Skeletal muscle cell (primary cell): Measurements from ENCODE around the gene CPLANE1.
"Not testable (repeated sequence)": the region's sequence is repeated elsewhere in the genome, so short reads cannot be mapped to it uniquely, and the experiment has no call there.

ENCODE experiments used
- DNase-seq: peaks from one replicate; pipeline ENCODE4 v3.0.0-alpha.2; 2010; ENCODE audit warnings: low read depth
- H3K4me3 ChIP-seq: 2 replicates; pipeline ENCODE4 v1.5.1; 2011; ENCODE audit warnings: low read depth, mild to moderate bottlenecking, control low read depth, low read length, moderate library complexity

Gene CPLANE1

DNA sequence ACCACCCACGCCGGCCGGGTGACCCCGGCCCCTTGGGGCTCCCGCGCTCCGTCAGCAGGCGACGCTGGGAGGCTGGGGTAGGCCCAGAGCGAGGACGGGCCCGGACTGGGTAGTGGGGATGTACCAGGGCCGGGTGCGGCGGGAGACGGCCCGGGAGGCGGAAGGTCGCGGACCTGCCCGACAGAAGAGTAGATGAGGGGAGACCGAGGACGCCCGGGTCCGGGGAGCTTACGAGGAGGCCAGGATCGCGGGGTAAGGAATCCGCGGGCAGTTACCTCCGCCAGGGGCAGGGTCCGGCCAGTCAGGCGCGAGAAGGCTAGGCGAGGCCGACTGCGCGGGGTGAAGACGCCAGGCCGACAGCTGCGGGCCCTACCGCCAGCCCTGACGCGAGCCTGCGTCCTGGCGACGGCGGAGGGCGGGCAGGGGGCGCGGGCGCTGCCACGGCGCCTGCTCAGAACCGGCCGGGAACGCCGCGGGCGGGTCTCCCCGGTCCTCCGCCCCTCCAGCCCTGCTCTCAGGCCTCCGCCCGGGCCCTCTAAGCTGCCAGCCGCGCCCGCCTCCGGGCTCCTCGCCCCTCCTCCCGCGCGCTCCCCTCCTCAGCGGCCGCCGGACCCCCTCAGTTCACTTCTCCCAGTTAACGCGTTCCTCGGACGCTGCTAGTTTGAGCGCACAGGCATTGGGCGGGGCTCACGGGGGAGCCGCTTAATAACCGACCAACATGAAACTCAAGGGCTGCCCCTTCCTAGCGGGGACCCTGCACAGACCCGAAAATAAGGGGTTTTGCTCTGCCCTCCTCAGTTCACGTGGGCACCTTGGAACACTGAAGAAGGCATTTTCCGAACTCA is at the start of gene CPLANE1:
Gene CPLANE1 (minus strand): TSS at position 407 of the 845 bp plus-strand sequence. CDS start 1,678 bp downstream, outside the sequence.
- DNase-seq = peak; percentile 58
- peak within 1 kb of the TSS; percentile 91 for H3K4me3 ChIP-seq

DNA sequence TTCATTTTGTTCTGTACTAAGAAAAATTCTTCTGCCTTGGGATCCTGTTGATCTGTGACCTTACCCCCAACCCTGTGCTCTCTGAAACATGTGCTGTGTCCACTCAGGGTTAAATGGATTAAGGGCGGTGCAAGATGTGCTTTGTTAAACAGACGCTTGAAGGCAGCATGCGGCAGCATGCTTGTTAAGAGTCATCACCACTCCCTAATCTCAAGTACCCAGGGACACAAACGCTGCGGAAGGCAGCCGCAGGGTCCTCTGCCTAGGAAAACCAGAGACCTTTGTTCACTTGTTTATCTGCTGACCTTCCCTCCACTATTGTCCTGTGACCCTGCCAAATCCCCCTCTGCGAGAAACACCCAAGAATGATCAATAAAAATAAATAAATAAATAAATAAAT is 47.1 kb upstream of the CPLANE1 start:
- not testable (repeated sequence) for DNase-seq, H3K4me3 ChIP-seq

DNA sequence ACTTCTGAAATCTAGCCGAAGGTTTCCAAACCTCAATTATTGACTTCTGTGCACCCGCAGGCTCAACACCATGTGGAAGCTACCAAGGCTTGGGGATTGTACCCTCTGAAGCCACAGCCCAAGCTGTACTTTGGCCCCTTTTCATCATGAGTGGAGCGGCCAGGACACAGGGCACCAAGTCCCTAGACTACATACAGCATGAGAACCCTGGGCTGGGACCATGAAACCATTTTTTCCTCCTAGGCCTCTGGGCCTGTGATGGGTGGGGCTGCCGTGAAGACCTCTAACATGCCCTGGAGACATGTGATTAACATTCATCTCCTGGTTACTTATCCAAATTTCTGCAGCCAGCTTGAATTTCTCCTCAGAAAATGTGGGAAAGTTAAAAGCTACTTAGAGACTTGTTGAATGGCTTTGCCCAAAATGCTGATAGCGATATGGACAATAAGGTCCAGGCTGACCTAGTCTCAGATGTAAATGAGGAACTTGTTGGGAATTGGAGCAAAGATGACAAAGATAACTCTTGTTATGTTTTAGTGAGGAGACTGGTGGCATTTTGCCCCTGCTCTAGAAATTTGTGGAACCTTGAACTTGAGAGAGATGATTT is 34.1 kb upstream of the CPLANE1 start:
- no peak for DNase-seq
- H3K4me3 ChIP-seq = no peak overlapping the region

DNA sequence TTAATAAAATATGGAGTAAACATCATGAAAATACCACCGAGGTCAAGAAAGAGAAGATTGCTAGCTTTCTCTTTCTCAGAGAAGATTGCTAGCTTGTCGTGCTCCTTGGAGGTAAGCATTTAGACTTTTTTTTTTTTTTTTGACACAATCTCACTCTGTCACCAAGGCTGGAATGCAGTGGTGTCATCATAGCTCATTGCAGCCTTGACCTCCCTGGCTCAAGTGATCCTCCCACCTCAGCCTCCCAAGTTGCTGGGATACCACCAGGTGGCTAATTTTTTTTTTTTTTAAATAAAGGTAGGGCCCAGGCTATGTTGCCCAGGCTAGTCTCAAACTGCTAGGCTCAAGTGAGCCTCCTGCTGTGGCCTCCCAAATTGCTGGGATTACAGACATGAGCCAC is 26.3 kb upstream of the CPLANE1 start:
- no peak for DNase-seq
- no peak overlapping the region for H3K4me3 ChIP-seq

DNA sequence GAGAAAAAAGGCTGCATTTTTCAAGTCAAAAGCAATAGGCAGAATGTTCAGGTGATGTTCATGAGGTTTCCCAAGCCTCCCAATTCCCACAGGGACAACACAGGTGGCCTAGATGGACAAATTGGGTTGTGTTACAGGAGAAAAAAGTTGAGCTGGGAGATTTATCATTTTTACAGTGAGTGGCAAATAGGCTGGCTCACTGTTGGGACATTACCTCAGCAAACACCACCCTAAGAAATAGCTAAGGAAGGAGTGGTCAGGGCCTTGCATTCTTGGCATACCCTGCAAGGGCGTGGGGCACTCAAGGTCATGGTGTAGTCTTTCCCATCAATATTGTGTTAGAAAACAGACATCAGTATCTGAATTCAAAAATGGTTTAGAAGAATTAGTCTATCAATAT is 23.3 kb upstream of the CPLANE1 start:
- DNase-seq = no peak
- H3K4me3 ChIP-seq = no peak overlapping the region

DNA sequence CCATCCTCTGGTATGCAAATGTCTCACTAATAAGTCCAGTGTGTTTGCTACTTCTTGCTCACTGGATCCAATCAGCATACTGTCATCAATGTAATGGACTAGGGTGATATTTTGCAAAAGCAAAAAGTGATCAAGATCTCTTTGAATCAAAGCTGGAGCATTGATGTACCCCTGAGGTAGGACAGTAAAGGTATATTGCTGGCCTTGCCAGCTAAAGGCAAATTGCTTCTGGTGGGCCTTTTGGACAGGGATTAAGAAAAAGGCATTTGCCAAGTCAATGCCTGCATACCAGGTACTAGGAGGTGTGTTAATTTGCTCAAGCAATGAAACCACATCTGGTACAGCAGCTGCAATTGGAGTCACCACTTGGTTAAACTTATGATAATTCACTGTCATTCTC is 18.9 kb upstream of the CPLANE1 start:
- not testable (repeated sequence) for H3K4me3 ChIP-seq, DNase-seq

DNA sequence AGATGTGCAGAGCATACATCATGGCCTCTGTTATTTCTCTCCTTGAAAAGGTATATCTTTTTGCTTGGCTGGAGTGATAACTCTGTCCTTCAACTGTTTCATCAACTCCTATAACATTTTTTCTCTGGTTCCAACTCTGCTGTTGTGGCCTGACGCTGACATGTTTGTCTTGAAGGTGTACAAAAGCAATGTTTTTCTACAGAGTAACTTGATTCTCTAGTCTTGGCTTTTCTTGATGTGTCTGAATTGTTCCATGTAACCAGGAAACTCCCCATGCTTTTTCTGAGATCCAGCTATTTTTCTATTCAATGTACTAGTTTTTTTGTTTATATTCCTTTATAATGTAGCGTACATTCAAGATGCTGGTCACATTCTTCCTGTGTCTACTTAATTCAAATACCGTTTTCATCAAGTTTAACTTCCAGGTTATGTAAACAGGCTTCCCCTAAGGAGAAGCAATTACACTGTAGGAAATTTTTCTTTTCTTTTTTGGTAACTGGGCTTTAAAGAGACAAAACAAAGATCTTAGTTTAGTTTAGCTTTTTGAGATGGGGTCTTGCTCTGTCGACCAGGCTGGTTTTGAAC is 6.7 kb upstream of the CPLANE1 start:
- DNase-seq = no peak
- no peak overlapping the region for H3K4me3 ChIP-seq

DNA sequence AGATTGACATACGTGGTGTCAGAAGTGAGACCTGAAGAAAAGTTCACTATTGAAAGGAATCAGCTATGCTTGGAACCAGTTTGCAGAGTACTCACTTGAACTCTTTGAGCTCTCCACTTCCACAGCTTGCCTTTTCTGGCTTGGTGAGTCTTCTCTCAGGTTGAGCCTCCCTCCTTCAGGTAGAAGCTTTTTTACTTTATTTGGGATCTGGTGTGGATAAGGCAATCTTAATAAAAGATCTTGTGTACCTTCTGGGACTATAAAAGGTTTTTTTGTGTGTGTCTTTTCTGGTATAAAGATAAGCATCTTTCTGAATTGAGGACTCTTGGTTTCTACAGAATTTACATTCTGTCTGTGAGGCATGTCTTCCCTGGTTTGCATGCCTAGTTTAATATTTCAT is 5.4 kb upstream of the CPLANE1 start:
- no peak overlapping the region for H3K4me3 ChIP-seq
- no peak for DNase-seq

DNA sequence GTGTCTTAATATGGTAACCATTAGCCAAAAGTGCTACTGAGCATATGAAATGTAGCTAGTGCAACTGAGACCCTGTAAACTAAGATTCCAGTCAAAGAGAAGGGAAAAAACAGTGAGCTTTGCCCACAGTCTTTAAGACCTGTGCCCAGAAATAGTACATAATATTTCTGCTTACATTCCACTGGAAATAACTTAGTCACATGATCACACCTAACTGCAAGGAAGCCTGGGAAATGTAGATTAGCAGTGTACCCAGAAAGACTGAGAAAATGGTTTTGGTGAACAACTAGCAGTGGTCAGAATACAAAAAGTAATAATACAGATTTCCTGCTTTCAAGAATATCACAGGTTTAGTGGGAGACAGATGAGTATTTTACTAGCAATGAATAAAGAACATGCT is 2.5 kb upstream of the CPLANE1 start:
- no peak for DNase-seq
- no peak overlapping the region for H3K4me3 ChIP-seq

DNA sequence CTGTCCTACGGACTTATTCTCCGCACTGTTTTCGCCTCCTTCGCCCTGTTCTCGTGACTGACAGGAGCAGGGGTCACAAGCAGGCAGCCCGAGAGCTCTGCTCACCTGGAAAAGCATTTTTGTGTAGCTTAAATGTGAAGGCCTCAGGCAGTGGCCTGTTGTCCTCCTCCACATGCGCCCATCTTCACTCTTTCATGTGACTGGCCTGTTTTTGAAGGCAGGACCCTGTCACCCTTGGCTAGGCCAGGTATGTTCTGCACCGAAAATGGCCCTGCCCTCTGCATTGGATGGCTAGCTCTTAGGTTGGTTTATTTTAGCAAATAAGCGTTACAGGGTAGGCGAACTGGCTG is 614 bp upstream of the CPLANE1 start:
- peak overlapping the region; percentile 91 for H3K4me3 ChIP-seq
- no peak for DNase-seq

DNA sequence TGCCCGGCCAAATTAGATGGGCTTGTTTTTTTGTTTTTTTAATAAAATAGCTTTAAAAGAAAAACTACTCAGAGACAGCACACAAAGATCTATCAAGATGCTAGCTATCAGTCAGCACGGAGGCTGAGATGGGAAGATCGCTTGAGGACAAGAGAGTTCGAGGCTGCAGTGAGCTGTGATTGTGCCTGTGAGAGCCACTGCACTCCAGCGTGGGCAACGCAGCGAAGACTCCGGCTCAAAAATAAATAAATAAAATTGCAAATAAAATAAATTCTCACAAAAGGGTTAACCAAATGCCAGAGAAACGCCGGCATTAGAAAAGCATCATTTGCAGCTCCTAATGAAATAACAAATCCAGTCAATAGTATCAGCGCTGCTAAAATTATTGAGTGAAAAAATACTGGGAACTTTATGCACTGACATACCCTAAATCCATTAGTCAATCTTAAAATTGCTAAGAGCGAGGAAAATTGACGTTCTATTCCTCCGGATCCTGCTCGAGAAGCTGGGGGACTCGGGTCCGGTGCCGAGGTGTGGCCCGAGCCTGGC is 681 bp downstream of the CPLANE1 start:
- peak overlapping the region; percentile 91 for H3K4me3 ChIP-seq
- DNase-seq = no peak

DNA sequence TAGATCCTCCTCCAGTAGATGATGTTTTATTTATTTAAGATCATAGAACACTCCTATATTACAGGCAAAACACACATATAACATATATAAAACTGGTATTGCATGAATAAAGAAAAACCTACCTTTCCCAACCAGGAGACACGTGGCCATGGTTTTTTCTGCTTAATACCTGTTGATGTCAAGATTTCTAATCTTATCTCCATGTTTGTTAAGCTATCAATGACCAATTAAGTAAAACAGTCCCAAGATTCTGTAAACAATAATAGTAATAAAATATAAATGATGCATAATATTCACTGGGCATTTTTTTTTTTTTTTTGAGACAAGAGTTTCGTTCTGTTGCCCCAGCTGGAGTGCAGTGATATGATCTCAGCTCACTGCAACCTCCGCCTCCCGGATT is 1.7 kb downstream of the CPLANE1 start:
- DNase-seq = no peak
- no peak overlapping the region for H3K4me3 ChIP-seq

DNA sequence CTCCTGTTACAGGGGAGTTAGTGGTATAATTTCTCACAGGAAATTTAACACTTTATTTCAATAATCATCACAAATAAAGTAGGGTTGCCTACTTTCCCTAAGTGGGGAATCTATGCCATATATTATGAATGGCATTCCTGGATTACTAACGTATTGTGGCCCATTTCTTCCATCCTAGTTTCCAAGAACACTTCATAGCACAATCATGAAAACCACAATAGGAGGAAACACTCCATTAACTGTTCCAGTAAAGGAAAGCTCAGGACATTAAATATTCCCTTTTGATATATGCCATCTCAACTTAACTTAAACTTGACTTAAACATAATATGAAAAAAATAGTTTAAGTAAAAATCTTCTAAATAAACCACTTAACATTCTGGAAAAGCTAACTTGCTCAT is 2.1 kb downstream of the CPLANE1 start:
- DNase-seq = no peak
- H3K4me3 ChIP-seq = no peak overlapping the region

DNA sequence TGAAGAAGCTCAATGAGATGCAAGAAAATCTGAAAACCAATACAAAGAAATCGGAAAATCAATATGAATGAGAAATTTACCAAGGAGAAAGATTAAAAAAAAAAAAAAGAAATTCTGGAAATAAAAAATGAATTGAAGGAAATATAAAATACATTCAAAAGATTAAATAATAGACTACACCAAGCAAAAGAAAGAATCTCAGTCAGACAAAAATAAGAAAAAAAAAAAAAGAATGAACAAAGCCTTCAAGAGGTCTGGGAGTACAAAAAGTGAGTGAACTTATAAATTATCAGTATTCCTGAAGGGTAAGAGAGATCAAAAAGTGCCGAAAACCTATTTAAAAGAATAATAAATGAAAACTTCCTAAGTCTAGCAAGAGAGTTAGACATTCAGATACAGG is 14.9 kb downstream of the CPLANE1 start:
- DNase-seq = no peak
- H3K4me3 ChIP-seq = no peak overlapping the region

DNA sequence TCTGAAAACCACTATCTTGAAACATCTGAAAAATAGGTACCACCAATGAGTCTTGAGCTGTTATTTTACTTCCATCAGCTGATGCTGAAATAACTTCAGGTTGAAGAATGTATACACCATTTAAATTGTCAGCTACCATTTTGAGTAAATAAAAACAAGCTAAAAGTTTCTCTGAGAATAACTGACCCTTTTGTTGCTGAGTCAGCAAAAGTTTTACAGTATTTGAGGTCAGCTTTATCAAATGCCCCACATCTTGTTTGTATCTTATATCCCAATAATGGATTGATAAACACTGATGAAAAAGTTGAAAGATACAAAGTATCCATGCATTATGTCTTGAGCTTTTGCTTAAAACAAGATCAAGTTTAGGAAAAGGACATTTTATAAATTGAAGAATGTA is 22.8 kb downstream of the CPLANE1 start:
- no peak overlapping the region for H3K4me3 ChIP-seq
- no peak for DNase-seq

DNA sequence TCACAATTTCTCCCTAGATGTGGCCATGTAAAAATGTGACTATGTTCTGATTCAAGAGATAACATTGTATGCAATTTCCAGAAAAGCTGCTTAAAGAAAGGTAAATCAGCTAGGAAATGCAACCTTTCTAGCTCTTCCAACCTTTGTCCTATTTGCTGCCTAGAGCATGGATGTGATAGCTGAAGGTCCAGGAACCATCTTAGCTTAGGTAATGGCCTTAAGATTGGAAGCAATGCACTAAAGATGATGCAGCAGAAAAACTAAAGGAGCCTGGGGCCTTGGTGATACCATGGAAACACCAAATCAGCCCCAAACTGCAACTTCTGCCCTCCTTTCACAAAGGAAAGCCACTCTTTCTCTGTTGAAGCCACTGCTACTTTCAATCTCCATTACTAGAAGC is 27.0 kb downstream of the CPLANE1 start:
- DNase-seq = no peak
- H3K4me3 ChIP-seq = no peak overlapping the region

DNA sequence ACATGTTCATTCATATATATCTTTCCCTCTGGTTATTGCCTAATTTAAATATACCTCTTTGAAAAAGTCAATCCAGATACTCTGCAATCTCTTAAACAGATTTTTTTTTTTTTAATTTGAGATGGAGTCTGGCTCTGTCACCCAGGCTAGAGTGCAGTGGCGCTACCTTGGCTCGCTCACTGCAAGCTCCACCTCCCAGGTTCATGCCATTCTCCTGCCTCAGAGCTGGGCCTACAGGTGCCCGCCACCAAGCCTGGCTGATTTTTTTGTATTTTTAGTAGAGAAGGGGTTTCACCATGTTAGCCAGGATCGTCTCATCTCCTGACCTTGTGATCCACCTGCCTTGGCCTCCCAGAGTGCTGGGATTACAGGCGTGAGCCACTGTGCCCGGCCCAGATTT is 28.8 kb downstream of the CPLANE1 start:
- not testable (repeated sequence) for DNase-seq, H3K4me3 ChIP-seq

DNA sequence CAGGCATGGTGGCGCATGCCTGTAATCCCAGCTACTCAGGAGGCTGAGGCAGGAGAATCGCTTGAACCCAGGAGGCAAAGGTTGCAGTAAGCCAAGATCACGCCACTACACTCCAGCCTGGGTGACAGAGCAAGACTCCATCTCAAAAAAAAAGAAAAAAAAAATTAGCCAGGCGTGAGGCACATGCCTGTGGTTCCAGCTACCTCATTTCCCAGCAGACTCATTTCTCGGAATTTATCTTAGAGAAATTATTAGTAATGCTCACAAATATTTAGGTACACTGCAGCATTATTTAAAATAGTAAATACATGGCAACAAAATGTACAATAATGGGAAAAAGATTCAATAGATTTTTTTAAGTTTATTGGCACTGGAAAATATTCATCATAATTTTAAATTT is 29.8 kb downstream of the CPLANE1 start:
- DNase-seq, H3K4me3 ChIP-seq: not testable (repeated sequence)

DNA sequence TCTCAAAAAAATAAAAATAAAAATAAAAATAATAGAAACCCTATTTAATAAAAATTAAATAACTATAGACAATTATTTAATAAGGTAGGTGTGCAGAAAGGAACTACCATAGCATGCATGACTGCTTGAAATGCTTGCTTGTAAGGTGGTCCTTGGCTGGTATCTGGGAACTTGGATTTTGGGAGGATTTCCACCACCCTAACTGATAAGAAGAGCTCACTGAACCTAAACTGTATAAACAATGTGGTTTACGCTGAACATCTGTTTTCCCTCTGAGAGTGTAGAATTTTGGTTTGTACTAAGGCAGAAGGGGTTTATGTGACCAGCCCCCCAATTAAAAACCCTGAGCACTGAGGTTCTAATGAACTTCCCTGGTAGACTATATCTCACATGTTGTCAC is 31.2 kb downstream of the CPLANE1 start:
- no peak for DNase-seq

DNA sequence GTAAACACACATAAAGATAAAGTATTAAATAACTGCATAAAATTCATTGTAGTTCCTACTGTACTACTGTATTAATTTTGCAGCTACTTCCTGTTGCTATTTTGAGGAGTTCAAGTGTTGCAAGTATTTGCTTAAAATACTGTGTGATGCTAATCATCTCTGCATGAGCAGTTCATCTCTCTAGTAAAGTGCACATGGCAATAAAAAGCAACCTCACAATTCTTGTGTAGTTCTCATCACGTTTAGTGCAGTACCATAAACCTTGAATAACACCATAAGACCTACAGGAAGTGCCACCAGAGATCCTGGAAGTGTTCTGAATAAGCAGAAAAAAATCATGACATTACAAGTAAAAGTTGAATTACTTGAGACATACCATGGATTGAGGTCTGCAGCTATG is 34.6 kb downstream of the CPLANE1 start:
- DNase-seq = no peak
- H3K4me3 ChIP-seq = no peak overlapping the region

More for the DNA sequence above, 31.2 kb downstream of the CPLANE1 start:
- no peak overlapping the region for H3K4me3 ChIP-seq

DNA sequence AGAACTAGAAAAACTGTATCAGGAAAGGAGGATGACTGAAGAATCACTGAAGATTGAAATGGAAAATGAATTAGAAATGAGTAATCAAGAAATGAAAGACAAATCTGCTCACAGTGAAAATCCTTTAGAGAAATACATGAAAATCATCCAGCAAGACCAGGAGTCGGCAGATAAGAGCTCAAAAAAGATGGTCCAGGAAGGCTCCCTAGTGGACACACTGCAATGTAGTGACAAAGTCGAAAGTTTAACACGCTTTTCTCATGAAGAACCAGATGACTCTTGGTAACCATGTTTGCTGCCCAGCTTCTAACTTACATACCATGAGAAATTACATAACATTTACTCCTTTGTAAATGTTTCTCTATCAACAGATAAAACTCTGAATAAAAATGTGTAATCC is 37.1 kb downstream of the CPLANE1 start:
- no peak for DNase-seq
- H3K4me3 ChIP-seq = no peak overlapping the region
